RWPE2 (cell line): ENCODE data around the gene CAMK1D.

Experiments used
- ATAC-seq: fragments of 200-7000 bp; cut with Tn5 transposase; 3 replicates; pipeline ENCODE4 v1.9.1; 2021; ENCODE audit warnings: low read depth
- DNase-seq: peaks from one replicate; pipeline ENCODE4 v3.0.0-alpha.2; 2020; ENCODE audit warnings: low spot score
- H3K27ac ChIP-seq: fragments of 450-650 bp; 2 replicates; pipeline ENCODE4 v1.5.1; 2017; ENCODE audit warnings: mild to moderate bottlenecking; ENCODE audit not compliant: poor library complexity, severe bottlenecking
- H3K27me3 ChIP-seq: fragments of 250-450 bp; sonication (Bioruptor Pico); 2 replicates; pipeline ENCODE4 v1.5.1; 2021; ENCODE audit warnings: mild to moderate bottlenecking, moderate library complexity; ENCODE audit not compliant: insufficient read depth, poor library complexity, severe bottlenecking
- H3K36me3 ChIP-seq: fragments of 250-450 bp; sonication (Bioruptor Pico); 2 replicates; pipeline ENCODE4 v1.5.1; 2020; ENCODE audit warnings: low read depth, mild to moderate bottlenecking, moderate library complexity
- H3K4me1 ChIP-seq: fragments of 250-450 bp; sonication (Bioruptor Pico); 2 replicates; pipeline ENCODE4 v1.5.1; 2021; ENCODE audit warnings: mild to moderate bottlenecking, moderate library complexity; ENCODE audit not compliant: insufficient read depth, poor library complexity, severe bottlenecking
- H3K4me3 ChIP-seq: fragments of 250-450 bp; sonication (Bioruptor Pico); 2 replicates; pipeline ENCODE4 v1.5.1; 2021; ENCODE audit warnings: mild to moderate bottlenecking, moderate library complexity; ENCODE audit not compliant: severe bottlenecking
- H3K9me3 ChIP-seq: fragments of 250-450 bp; sonication (Bioruptor Pico); 2 replicates; pipeline ENCODE4 v1.5.1; 2021; ENCODE audit warnings: mild to moderate bottlenecking, moderate library complexity; ENCODE audit not compliant: severe bottlenecking
- CTCF ChIP-seq: fragments of 450-650 bp; IDR thresholded peaks from one replicate; pipeline ENCODE4 v1.5.1; 2017; ENCODE audit warnings: mild to moderate bottlenecking, moderate library complexity; ENCODE audit not compliant: poor library complexity, severe bottlenecking

CAMK1D gene

GRCh38 chr10:12502526-12503274 is 153.4 kb downstream of the CAMK1D start:
- DNase-seq (no peak), ATAC-seq (no peak)
- no peak overlapping the region for H3K4me3 ChIP-seq
- TF ChIP-seq CTCF: no peak
- no peaks in the 10 kb centered on the region for H3K9me3 ChIP-seq
- no peak overlapping the region for H3K27ac ChIP-seq
- H3K4me1 ChIP-seq: no peaks in the 10 kb centered on the region
- H3K36me3 ChIP-seq: no peaks in the 10 kb centered on the region
- H3K27me3 ChIP-seq: no peaks in the 10 kb centered on the region

GRCh38 chr10:12503311-12503710 is 154.0 kb downstream of the CAMK1D start:
- Histone ChIP-seq H3K27me3 (no peaks in the 10 kb centered on the region), H3K4me3 (no peak overlapping the region), H3K4me1 (no peaks in the 10 kb centered on the region), H3K9me3 (no peaks in the 10 kb centered on the region), H3K36me3 (no peaks in the 10 kb centered on the region), H3K27ac (no peak overlapping the region)
- ATAC-seq (no peak), DNase-seq (no peak)
- TF ChIP-seq CTCF: no peak

GRCh38 chr10:12504176-12504575 is 154.8 kb downstream of the CAMK1D start:
- Histone ChIP-seq H3K27me3 (no peaks in the 10 kb centered on the region), H3K36me3 (no peaks in the 10 kb centered on the region), H3K4me1 (no peaks in the 10 kb centered on the region), H3K4me3 (no peak overlapping the region), H3K27ac (no peak overlapping the region), H3K9me3 (no peaks in the 10 kb centered on the region)
- DNase-seq (no peak), ATAC-seq (no peak)
- no peak for TF ChIP-seq CTCF

GRCh38 chr10:12504628-12505027 is 155.3 kb downstream of the CAMK1D start:
- no peak overlapping the region for H3K27ac ChIP-seq
- TF ChIP-seq CTCF: no peak
- H3K36me3 ChIP-seq: no peaks in the 10 kb centered on the region
- no peaks in the 10 kb centered on the region for H3K27me3 ChIP-seq
- no peak overlapping the region for H3K4me3 ChIP-seq
- DNase-seq: no peak
- H3K9me3 ChIP-seq: no peaks in the 10 kb centered on the region
- no peak for ATAC-seq
- H3K4me1 ChIP-seq: no peaks in the 10 kb centered on the region

GRCh38 chr10:12505683-12506082 is 156.3 kb downstream of the CAMK1D start:
- H3K27ac ChIP-seq: no peak overlapping the region
- H3K36me3 ChIP-seq: no peaks in the 10 kb centered on the region
- no peaks in the 10 kb centered on the region for H3K4me1 ChIP-seq
- no peaks in the 10 kb centered on the region for H3K27me3 ChIP-seq
- ATAC-seq (no peak), DNase-seq (no peak)
- H3K9me3 ChIP-seq: no peaks in the 10 kb centered on the region
- TF ChIP-seq CTCF: no peak
- no peak overlapping the region for H3K4me3 ChIP-seq
